Activated CD8-positive, alpha-beta memory T cell treated with anti-CD3 and anti-CD28 coated beads, Interleukin-2, amount 10 ng/mL, durations not matched to agents 7 days and 5 days (primary cell): Measurements from ENCODE around the gene EXOC3L2. TPM values are rescaled to one million over a fixed set of nuclear protein-coding genes. Genes with fewer than 3 reads are reported as not detected.
"Not testable (repeated sequence)": the region's sequence is repeated elsewhere in the genome, so short reads cannot be mapped to it uniquely, and the experiment has no call there.

Experiments
- ATAC-seq: fragments of 150-1000 bp; cut with Tn5 transposase; one replicate; pipeline ENCODE4 v1.10.0; 2021; ENCODE audit warnings: moderate library complexity
- CTCF ChIA-PET: fragments of 350-600 bp; sonication (Branson Sonifier 250); formaldehyde crosslinking; loops from one replicate; lab custom pipeline; 2021; ENCODE audit warnings: antibody characterized with exemption; lab: Charles Lee
- DNase-seq: peaks from one replicate; pipeline ENCODE4 v3.0.0-alpha.2; 2020
- H3K27ac Mint-ChIP-seq: one replicate; pipeline ENCODE4 v1.8.0; 2021; ENCODE audit warnings: mild to moderate bottlenecking, mixed read lengths
- H3K27me3 Mint-ChIP-seq: one replicate; pipeline ENCODE4 v1.8.0; 2021; ENCODE audit warnings: mixed read lengths
- H3K36me3 Mint-ChIP-seq: one replicate; pipeline ENCODE4 v1.8.0; 2021; ENCODE audit warnings: mild to moderate bottlenecking, mixed read lengths
- H3K4me1 Mint-ChIP-seq: one replicate; pipeline ENCODE4 v1.8.0; 2021; ENCODE audit warnings: mixed read lengths
- H3K4me3 Mint-ChIP-seq: one replicate; pipeline ENCODE4 v1.8.0; 2021; ENCODE audit warnings: mild to moderate bottlenecking, moderate library complexity, mixed read lengths
- H3K9me3 Mint-ChIP-seq: one replicate; pipeline ENCODE4 v1.8.0; 2022; ENCODE audit warnings: low read depth, mixed read lengths
- total RNA-seq, 2 experiments: library from RNA; stranded (reverse); gene quantifications; one replicate each; pipeline ENCODE4 v1.2.3, GENCODE V29; 2021

Gene EXOC3L2
- total RNA-seq, 2 experiments from 2014 or later, result not detected

- H3K36me3 Mint-ChIP-seq, result peaks cover 3% of the 10 kb centered on the region
- CTCF ChIA-PET, result no interaction called here
These were observed 26.0 kb upstream of the EXOC3L2 start for GRCh38 chr19:45271098-45271734.

GRCh38 chr19:45269939-45270338 is 24.7 kb upstream of the EXOC3L2 start:
- ATAC-seq, H3K4me1 Mint-ChIP-seq, H3K27ac Mint-ChIP-seq, H3K27me3 Mint-ChIP-seq, H3K4me3 Mint-ChIP-seq, H3K36me3 Mint-ChIP-seq, DNase-seq, H3K9me3 Mint-ChIP-seq, CTCF ChIA-PET: not testable (repeated sequence)

More at GRCh38 chr19:45271098-45271734, 26.0 kb upstream of the EXOC3L2 start:
- Mint-ChIP-seq H3K27me3 (no peaks in the 10 kb centered on the region), H3K9me3 (no peaks in the 10 kb centered on the region), H3K4me1 (no peaks in the 10 kb centered on the region), H3K4me3 (no peak overlapping the region), H3K27ac (no peak overlapping the region)
- ATAC-seq, result no peak
- no peak for DNase-seq

GRCh38 chr19:45267296-45267695 is 22.1 kb upstream of the EXOC3L2 start:
- CTCF ChIA-PET, result no interaction called here
- no peak for DNase-seq
- no peak for ATAC-seq
- H3K27me3 Mint-ChIP-seq, result no peaks in the 10 kb centered on the region
- peaks cover 3% of the 10 kb centered on the region for H3K36me3 Mint-ChIP-seq
- no peaks in the 10 kb centered on the region for H3K9me3 Mint-ChIP-seq
- H3K4me3 Mint-ChIP-seq, result no peak overlapping the region
- no peak overlapping the region for H3K27ac Mint-ChIP-seq
- no peaks in the 10 kb centered on the region for H3K4me1 Mint-ChIP-seq

- ATAC-seq (no peak), DNase-seq (no peak)
- H3K27ac Mint-ChIP-seq, result no peak overlapping the region
- H3K36me3 Mint-ChIP-seq, result no peaks in the 10 kb centered on the region
- H3K27me3 Mint-ChIP-seq, result no peaks in the 10 kb centered on the region
- CTCF ChIA-PET, result no interaction called here
- H3K9me3 Mint-ChIP-seq, result no peaks in the 10 kb centered on the region
- H3K4me3 Mint-ChIP-seq, result no peak overlapping the region
- H3K4me1 Mint-ChIP-seq, result no peaks in the 10 kb centered on the region
These were observed 20.2 kb upstream of the EXOC3L2 start for GRCh38 chr19:45265375-45265774.

- H3K27me3 Mint-ChIP-seq, result no peaks in the 10 kb centered on the region
- CTCF ChIA-PET, result interaction anchor here (1.2 kb wide), 1 partner anchor 16 kb away, joined by 3 read pairs; no protein-coding TSS in a partner anchor
- ATAC-seq (no peak), DNase-seq (no peak)
- H3K27ac Mint-ChIP-seq, result no peak overlapping the region
- H3K36me3 Mint-ChIP-seq, result no peaks in the 10 kb centered on the region
- no peaks in the 10 kb centered on the region for H3K4me1 Mint-ChIP-seq
- no peak overlapping the region for H3K4me3 Mint-ChIP-seq
- H3K9me3 Mint-ChIP-seq, result no peaks in the 10 kb centered on the region
These were observed 19.6 kb upstream of the EXOC3L2 start for GRCh38 chr19:45264781-45265317.

GRCh38 chr19:45263013-45263412 is 17.8 kb upstream of the EXOC3L2 start:
- ATAC-seq, result no peak
- no peak for DNase-seq
- no peak overlapping the region for H3K27ac Mint-ChIP-seq
- no peak overlapping the region for H3K4me3 Mint-ChIP-seq
- no peaks in the 10 kb centered on the region for H3K36me3 Mint-ChIP-seq
- no peaks in the 10 kb centered on the region for H3K4me1 Mint-ChIP-seq
- H3K27me3 Mint-ChIP-seq, result no peaks in the 10 kb centered on the region
- no peaks in the 10 kb centered on the region for H3K9me3 Mint-ChIP-seq
- CTCF ChIA-PET, result interaction anchor here (1.0 kb wide), 1 partner anchor 76 kb away, joined by 3 read pairs; no protein-coding TSS in a partner anchor

GRCh38 chr19:45262570-45262969 is 17.4 kb upstream of the EXOC3L2 start:
- DNase-seq, result no peak
- no peaks in the 10 kb centered on the region for H3K36me3 Mint-ChIP-seq
- H3K4me1 Mint-ChIP-seq, result no peaks in the 10 kb centered on the region
- no peak overlapping the region for H3K27ac Mint-ChIP-seq
- no peaks in the 10 kb centered on the region for H3K9me3 Mint-ChIP-seq
- no peak for ATAC-seq
- no peak overlapping the region for H3K4me3 Mint-ChIP-seq
- H3K27me3 Mint-ChIP-seq, result no peaks in the 10 kb centered on the region
- CTCF ChIA-PET, result interaction anchor here (1.0 kb wide), 1 partner anchor 76 kb away, joined by 3 read pairs; no protein-coding TSS in a partner anchor

GRCh38 chr19:45258862-45259261 is 13.7 kb upstream of the EXOC3L2 start:
- peaks cover 5% of the 10 kb centered on the region for H3K4me1 Mint-ChIP-seq
- H3K36me3 Mint-ChIP-seq, result no peaks in the 10 kb centered on the region
- H3K9me3 Mint-ChIP-seq, result no peaks in the 10 kb centered on the region
- no peaks in the 10 kb centered on the region for H3K27me3 Mint-ChIP-seq
- H3K27ac Mint-ChIP-seq, result no peak overlapping the region
- ATAC-seq (no peak), DNase-seq (no peak)
- no peak overlapping the region for H3K4me3 Mint-ChIP-seq
- CTCF ChIA-PET, result no interaction called here

- CTCF ChIA-PET, result interaction anchor here (0.7 to 1.3 kb wide), 2 partner anchors 50 to 82 kb away, joined by 3 to 5 read pairs; no protein-coding TSS in a partner anchor
- no peak for DNase-seq
- H3K27ac Mint-ChIP-seq, result no peak overlapping the region
- no peak for ATAC-seq
- no peaks in the 10 kb centered on the region for H3K9me3 Mint-ChIP-seq
- no peaks in the 10 kb centered on the region for H3K36me3 Mint-ChIP-seq
- H3K4me1 Mint-ChIP-seq, result peaks cover 23% of the 10 kb centered on the region
- H3K4me3 Mint-ChIP-seq, result no peak overlapping the region
- H3K27me3 Mint-ChIP-seq, result no peaks in the 10 kb centered on the region
These were observed 11.6 kb upstream of the EXOC3L2 start for GRCh38 chr19:45256836-45257235.

- H3K27me3 Mint-ChIP-seq, result peaks cover 1% of the 10 kb centered on the region
- DNase-seq, result no peak
- H3K36me3 Mint-ChIP-seq, result no peaks in the 10 kb centered on the region
- H3K27ac Mint-ChIP-seq, result no peak overlapping the region
- CTCF ChIA-PET, result no interaction called here
- peaks cover 25% of the 10 kb centered on the region for H3K4me1 Mint-ChIP-seq
- no peak for ATAC-seq
- no peaks in the 10 kb centered on the region for H3K9me3 Mint-ChIP-seq
- no peak overlapping the region for H3K4me3 Mint-ChIP-seq
These were observed 10.5 kb upstream of the EXOC3L2 start for GRCh38 chr19:45255611-45256157.

- no peak for ATAC-seq
- no peak overlapping the region for H3K4me3 Mint-ChIP-seq
- no peak for DNase-seq
These were observed 8.9 kb upstream of the EXOC3L2 start for GRCh38 chr19:45254044-45254531.

GRCh38 chr19:45253396-45254027 is 8.3 kb upstream of the EXOC3L2 start:
- Mint-ChIP-seq H3K9me3 (no peaks in the 10 kb centered on the region), H3K4me3 (no peak overlapping the region), H3K27ac (no peak overlapping the region), H3K36me3 (no peaks in the 10 kb centered on the region), H3K27me3 (peaks cover 2% of the 10 kb centered on the region), H3K4me1 (peaks cover 33% of the 10 kb centered on the region)
- CTCF ChIA-PET, result interaction anchor here (0.9 to 1.7 kb wide), 3 partner anchors 65 to 86 kb away, joined by 3 to 5 read pairs (median 4); partner anchors contain the start of gene BLOC1S3
- no peak for DNase-seq
- no peak for ATAC-seq

More at GRCh38 chr19:45254044-45254531, 8.9 kb upstream of the EXOC3L2 start:
- no peaks in the 10 kb centered on the region for H3K36me3 Mint-ChIP-seq
- CTCF ChIA-PET, result interaction anchor here (0.9 to 1.7 kb wide), 2 partner anchors 64 to 85 kb away, joined by 3 to 5 read pairs; no protein-coding TSS in a partner anchor
- no peak overlapping the region for H3K27ac Mint-ChIP-seq
- no peaks in the 10 kb centered on the region for H3K9me3 Mint-ChIP-seq
- peaks cover 2% of the 10 kb centered on the region for H3K27me3 Mint-ChIP-seq
- H3K4me1 Mint-ChIP-seq, result peaks cover 29% of the 10 kb centered on the region
